Activated naive CD8-positive, alpha-beta T cell treated with anti-CD3 and anti-CD28 coated beads for 36 hours (primary cell): ENCODE results near the gene FAM98B. TPM values are rescaled to one million over a fixed set of nuclear protein-coding genes. Genes with fewer than 3 reads are reported as not detected.
A peak's percentile ranks its signal among the peaks of the same experiment; 100 is the strongest.

ENCODE experiments used
- DNase-seq: peaks from one replicate; pipeline ENCODE4 v3.0.0; 2021
- H3K27ac Mint-ChIP-seq: one replicate; pipeline ENCODE4 v1.8.0; 2022; ENCODE audit warnings: mild to moderate bottlenecking, moderate library complexity, mixed read lengths
- H3K27me3 Mint-ChIP-seq: one replicate; pipeline ENCODE4 v1.8.0; 2022; ENCODE audit warnings: mild to moderate bottlenecking, mixed read lengths
- H3K36me3 Mint-ChIP-seq: one replicate; pipeline ENCODE4 v1.8.0; 2021; ENCODE audit warnings: mild to moderate bottlenecking, mixed read lengths
- H3K4me1 Mint-ChIP-seq: one replicate; pipeline ENCODE4 v1.8.0; 2021; ENCODE audit warnings: mixed read lengths
- H3K4me3 Mint-ChIP-seq: one replicate; pipeline ENCODE4 v1.8.0; 2022; ENCODE audit warnings: mild to moderate bottlenecking, moderate library complexity, mixed read lengths
- H3K9me3 Mint-ChIP-seq: one replicate; pipeline ENCODE4 v1.8.0; 2022; ENCODE audit warnings: mixed read lengths
- total RNA-seq, 2 experiments: library from RNA; stranded (reverse); gene quantifications; one replicate each; pipeline ENCODE4 v1.2.3, GENCODE V29; 2021

Gene FAM98B
- total RNA-seq, 2 experiments from 2014 or later: 54.9 to 59.3 TPM

DNA sequence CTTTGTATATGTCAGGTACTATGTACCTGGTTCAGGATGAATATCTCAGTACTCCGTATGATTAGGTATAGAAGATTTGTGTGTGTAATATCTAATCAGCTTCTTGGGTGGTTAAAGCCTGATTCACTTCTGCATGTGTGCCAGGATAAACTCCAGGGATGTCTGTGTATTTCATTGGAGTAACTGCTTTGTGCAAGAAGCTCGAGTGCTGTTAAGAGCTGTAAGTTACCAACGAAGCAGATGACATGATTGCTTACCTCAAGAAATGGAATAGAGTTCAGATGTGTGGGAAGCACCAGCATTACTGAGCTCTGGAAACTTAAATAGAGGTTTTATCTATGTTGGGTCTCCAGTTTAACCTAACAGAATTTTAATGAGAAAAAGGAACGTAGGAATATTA lies 23.7 kb downstream of the FAM98B start:
- no peak for DNase-seq
- Mint-ChIP-seq H3K36me3 (peaks cover 22% of the 10 kb centered on the region), H3K4me1 (peaks cover 16% of the 10 kb centered on the region), H3K27me3 (no peaks in the 10 kb centered on the region), H3K27ac (no peak overlapping the region), H3K9me3 (no peaks in the 10 kb centered on the region), H3K4me3 (no peak overlapping the region)

DNA sequence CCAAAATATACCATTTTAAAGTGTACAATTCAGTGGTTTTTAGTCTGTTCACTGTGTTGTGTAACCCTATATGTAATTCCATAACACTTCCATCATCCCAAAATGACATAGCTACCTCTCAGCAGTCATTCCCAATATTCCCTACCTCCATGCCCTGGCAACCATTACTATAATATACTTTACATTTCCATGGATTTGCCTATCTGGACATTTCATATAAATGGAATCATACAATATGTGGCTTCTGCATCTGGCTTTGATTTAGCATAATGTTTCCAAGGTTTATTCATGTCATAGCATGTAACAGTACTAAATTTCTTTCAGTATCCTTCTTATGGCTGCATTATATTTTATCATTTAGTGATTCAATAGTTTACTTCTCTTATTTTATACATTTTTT lies 25.3 kb downstream of the FAM98B start:
- H3K4me1 Mint-ChIP-seq: peaks cover 15% of the 10 kb centered on the region
- H3K27me3 Mint-ChIP-seq: no peaks in the 10 kb centered on the region
- H3K27ac Mint-ChIP-seq: no peak overlapping the region
- no peak for DNase-seq
- peaks cover 21% of the 10 kb centered on the region for H3K36me3 Mint-ChIP-seq
- no peak overlapping the region for H3K4me3 Mint-ChIP-seq
- H3K9me3 Mint-ChIP-seq: no peaks in the 10 kb centered on the region

GRCh38 chr15:38479756-38480155 lies 25.8 kb downstream of the FAM98B start:
- Mint-ChIP-seq H3K27me3 (no peaks in the 10 kb centered on the region), H3K4me1 (peaks cover 14% of the 10 kb centered on the region), H3K9me3 (no peaks in the 10 kb centered on the region), H3K36me3 (peaks cover 19% of the 10 kb centered on the region), H3K4me3 (no peak overlapping the region), H3K27ac (no peak overlapping the region)
- no peak for DNase-seq

DNA sequence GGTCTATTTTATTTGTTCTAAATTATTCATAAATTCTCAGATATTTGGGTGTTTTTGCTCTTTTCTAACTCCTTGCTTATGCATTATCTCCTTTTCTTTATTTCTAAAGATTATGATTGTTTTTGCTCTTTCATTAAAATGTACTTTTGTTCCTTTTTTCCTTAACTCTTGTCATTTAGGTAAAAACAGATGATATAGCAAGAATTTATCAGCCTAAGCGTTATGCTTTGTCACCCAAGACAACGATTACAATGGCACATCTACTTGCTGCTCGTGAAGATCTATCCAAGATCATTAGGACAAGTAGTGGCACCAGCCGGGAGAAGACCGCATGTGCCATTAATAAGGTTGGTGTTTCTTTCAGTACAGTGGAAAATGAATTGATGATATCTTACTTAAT lies 27.2 kb downstream of the FAM98B start:
- no peak for DNase-seq
- H3K27me3 Mint-ChIP-seq: no peaks in the 10 kb centered on the region
- H3K36me3 Mint-ChIP-seq: peaks cover 24% of the 10 kb centered on the region
- H3K4me3 Mint-ChIP-seq: no peak overlapping the region
- no peak overlapping the region for H3K27ac Mint-ChIP-seq
- no peaks in the 10 kb centered on the region for H3K9me3 Mint-ChIP-seq
- H3K4me1 Mint-ChIP-seq: peaks cover 17% of the 10 kb centered on the region

DNA sequence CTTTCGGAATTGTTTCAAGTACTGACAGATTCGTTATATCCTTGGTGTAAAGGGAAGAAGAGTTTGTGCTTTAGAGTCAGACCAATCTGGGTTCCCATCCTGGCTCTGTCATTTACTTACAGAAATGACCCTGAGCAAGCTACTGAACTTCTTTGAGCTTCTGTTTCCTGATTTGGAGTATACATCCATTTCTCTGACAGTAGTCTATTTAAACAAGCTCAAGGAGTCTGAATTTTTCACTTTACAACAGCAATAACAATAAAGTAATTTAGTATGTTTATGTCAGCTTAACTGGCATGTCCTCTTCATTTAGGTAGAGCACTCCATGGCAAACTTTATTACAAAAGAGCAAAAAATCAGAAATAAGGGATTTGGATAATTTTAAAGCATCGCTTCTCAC lies 27.8 kb downstream of the FAM98B start:
- Mint-ChIP-seq H3K27ac (no peak overlapping the region), H3K4me1 (peaks cover 21% of the 10 kb centered on the region), H3K4me3 (no peak overlapping the region), H3K9me3 (no peaks in the 10 kb centered on the region), H3K27me3 (no peaks in the 10 kb centered on the region), H3K36me3 (peaks cover 29% of the 10 kb centered on the region)
- no peak for DNase-seq

- DNase-seq: no peak
- H3K27me3 Mint-ChIP-seq: no peaks in the 10 kb centered on the region
- H3K4me3 Mint-ChIP-seq: no peak overlapping the region
- H3K27ac Mint-ChIP-seq: peak overlapping the region; percentile 47
- peaks cover 29% of the 10 kb centered on the region for H3K4me1 Mint-ChIP-seq
- H3K9me3 Mint-ChIP-seq: peaks cover 1% of the 10 kb centered on the region
- peaks cover 36% of the 10 kb centered on the region for H3K36me3 Mint-ChIP-seq
These were observed 28.6 kb downstream of the FAM98B start for GRCh38 chr15:38482572-38482971.

GRCh38 chr15:38486936-38487335 lies 33.0 kb downstream of the FAM98B start:
- H3K4me3 Mint-ChIP-seq: peak overlapping the region; percentile 4

DNA sequence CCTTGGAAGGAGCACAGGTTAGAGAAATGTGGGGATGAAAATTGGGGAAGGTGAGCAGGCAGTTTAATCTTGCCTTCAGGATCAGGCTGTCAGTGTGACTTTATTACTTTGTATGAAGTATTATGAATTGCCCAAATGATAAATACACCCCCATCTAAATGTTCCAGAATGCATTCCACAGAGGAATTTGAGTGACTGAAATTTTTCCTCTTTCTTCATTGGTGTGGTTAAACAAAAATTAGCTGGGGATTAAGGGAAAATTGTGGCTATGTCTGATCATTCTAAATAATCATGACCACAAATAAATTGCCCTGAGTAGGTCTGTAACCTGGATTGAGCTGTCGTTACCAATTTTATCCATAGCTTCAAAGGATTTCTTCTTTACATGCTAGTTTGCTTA lies 33.5 kb downstream of the FAM98B start:
- DNase-seq: no peak
- Mint-ChIP-seq H3K27me3 (no peaks in the 10 kb centered on the region), H3K36me3 (peaks cover 45% of the 10 kb centered on the region), H3K4me3 (no peak overlapping the region), H3K4me1 (peaks cover 44% of the 10 kb centered on the region), H3K27ac (peak overlapping the region; percentile 89), H3K9me3 (peaks cover 1% of the 10 kb centered on the region)

More at GRCh38 chr15:38486936-38487335, 33.0 kb downstream of the FAM98B start:
- Mint-ChIP-seq H3K27ac (peak overlapping the region; percentile 89), H3K4me1 (peaks cover 45% of the 10 kb centered on the region), H3K36me3 (peaks cover 47% of the 10 kb centered on the region), H3K9me3 (peaks cover 1% of the 10 kb centered on the region), H3K27me3 (no peaks in the 10 kb centered on the region)
- DNase-seq: no peak

DNA sequence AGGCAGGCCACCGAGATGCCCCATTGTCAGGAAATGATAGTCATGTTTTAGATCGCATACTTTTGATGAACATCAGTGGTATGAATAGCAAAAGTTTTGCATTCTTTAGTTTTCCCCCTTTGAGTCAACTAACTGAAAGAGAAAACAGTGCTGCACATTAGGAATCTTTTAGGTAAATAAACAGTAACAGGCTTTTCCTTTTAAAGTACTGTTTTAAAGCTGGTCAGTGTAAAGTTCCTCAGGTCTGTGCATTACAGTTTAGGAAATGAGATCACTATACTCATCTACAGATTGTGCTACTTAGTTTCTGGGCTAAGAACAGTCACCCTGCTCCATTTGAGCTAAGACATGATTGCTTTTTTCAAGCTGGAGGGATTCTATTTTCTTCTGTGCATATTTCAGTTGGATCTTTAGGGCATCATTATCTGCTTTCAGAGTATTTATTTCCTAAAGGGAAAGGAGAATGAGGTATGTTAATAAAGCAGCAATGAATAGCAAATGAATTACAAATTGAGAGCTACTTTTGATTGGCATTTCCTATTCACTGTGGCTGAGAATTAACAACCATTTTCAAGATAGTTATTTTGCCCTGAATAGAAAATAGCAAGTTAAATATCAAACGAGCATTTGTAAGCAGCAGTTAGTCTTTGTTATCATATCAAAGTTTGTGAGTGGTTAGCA lies 36.5 kb downstream of the FAM98B start:
- Mint-ChIP-seq H3K36me3 (peaks cover 55% of the 10 kb centered on the region), H3K27me3 (no peaks in the 10 kb centered on the region), H3K27ac (peak overlapping the region; percentile 71), H3K4me1 (peaks cover 47% of the 10 kb centered on the region), H3K4me3 (no peak overlapping the region), H3K9me3 (peaks cover 3% of the 10 kb centered on the region)
- DNase-seq: no peak

GRCh38 chr15:38496151-38496550 lies 42.2 kb downstream of the FAM98B start:
- peaks cover 6% of the 10 kb centered on the region for H3K9me3 Mint-ChIP-seq
- H3K4me1 Mint-ChIP-seq: peaks cover 23% of the 10 kb centered on the region

DNA sequence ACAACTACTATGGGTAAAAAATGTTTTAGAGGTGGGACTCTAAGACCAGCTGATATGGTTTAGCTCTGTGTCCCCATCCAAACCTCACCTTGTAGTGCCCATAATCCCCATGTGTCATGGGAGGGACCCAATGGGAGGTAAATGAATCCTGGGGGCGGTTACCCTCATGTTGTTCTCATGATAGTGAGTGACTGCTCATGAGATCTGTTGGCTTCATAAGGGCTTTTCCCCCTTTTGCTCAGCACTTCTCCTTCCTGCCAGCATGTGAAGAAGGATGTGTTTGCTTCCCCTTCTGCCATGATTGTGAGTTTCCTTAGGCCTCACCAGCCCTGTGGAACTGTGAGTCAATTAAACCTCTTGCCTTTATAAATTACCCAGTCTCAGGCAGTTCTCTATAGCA lies 45.7 kb downstream of the FAM98B start:
- H3K36me3 Mint-ChIP-seq: peaks cover 50% of the 10 kb centered on the region
- no peak for DNase-seq
- peaks cover 10% of the 10 kb centered on the region for H3K4me1 Mint-ChIP-seq
- peak overlapping the region; percentile 22 for H3K27ac Mint-ChIP-seq
- H3K27me3 Mint-ChIP-seq: no peaks in the 10 kb centered on the region
- no peak overlapping the region for H3K4me3 Mint-ChIP-seq
- H3K9me3 Mint-ChIP-seq: peaks cover 4% of the 10 kb centered on the region

More at GRCh38 chr15:38496151-38496550, 42.2 kb downstream of the FAM98B start:
- Mint-ChIP-seq H3K36me3 (peaks cover 53% of the 10 kb centered on the region), H3K27me3 (no peaks in the 10 kb centered on the region), H3K4me3 (no peak overlapping the region), H3K27ac (peak overlapping the region; percentile 66)
- no peak for DNase-seq

DNA sequence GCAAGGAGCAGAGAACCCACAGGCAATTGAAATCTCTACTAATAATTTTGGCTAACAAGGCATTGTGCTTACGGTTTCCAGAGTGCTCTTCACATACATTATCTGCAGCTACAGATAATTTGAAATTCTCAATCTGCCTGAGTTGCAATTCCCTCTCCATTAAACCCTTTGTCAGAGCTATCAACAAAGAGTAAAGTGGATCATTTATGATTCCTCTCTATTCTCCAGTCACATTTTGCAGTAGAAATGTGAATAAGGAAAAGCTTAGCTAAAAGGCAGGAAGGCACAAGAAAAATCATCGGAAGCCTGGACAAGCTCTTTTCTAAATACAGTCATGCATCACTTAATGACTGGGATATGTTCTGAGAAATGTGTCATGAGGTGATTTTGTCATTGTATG lies 49.6 kb downstream of the FAM98B start:
- no peaks in the 10 kb centered on the region for H3K27me3 Mint-ChIP-seq
- peak overlapping the region; percentile 12 for H3K27ac Mint-ChIP-seq
- no peak overlapping the region for H3K4me3 Mint-ChIP-seq
- no peak for DNase-seq
- peaks cover 57% of the 10 kb centered on the region for H3K36me3 Mint-ChIP-seq
- peaks cover 16% of the 10 kb centered on the region for H3K4me1 Mint-ChIP-seq
- H3K9me3 Mint-ChIP-seq: peaks cover 4% of the 10 kb centered on the region

DNA sequence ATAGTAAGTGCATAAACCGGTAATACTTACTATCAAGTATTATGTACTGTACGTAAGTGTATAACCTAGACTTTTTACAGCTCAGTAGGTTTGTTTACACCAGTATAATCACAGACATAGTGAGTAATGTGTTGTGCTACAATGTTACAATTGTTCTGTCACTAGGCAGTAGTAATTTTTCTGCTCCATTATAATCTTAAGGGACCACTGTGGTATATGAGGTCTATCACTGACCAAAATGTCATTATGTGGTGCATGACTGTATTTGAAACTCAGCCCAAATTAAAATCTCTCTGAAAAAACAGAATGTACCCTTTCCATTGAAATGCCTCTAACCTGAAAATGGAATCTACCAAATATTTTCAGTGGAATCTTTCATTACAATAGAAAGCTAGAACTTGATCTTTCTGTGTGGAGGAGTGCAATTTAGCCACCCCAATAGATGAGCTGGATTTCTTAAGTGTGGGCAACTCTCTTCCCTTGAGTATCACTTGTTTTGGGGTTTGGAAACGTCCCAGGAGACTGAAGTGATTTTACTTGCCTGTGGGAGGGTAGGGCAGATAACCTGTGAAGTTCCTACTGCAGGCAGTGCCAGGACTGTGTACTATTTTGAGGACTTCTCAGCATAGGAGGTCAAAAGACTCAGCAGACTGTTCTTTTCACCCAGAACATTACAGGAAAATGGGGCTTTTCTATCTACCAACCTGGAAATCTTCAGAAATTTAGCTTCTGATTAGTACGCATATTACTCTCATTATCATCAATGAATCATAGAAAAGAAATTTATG lies 50.9 kb downstream of the FAM98B start:
- peak overlapping the region; percentile 68 for H3K27ac Mint-ChIP-seq
- peaks cover 20% of the 10 kb centered on the region for H3K4me1 Mint-ChIP-seq
- H3K4me3 Mint-ChIP-seq: no peak overlapping the region
- H3K36me3 Mint-ChIP-seq: peaks cover 47% of the 10 kb centered on the region
- H3K27me3 Mint-ChIP-seq: no peaks in the 10 kb centered on the region
- H3K9me3 Mint-ChIP-seq: peaks cover 3% of the 10 kb centered on the region
- DNase-seq: no peak

GRCh38 chr15:38506997-38507396 lies 53.1 kb downstream of the FAM98B start:
- no peak overlapping the region for H3K4me3 Mint-ChIP-seq
- no peak for DNase-seq
- peak overlapping the region; percentile 72 for H3K27ac Mint-ChIP-seq
- no peaks in the 10 kb centered on the region for H3K27me3 Mint-ChIP-seq
- H3K9me3 Mint-ChIP-seq: no peaks in the 10 kb centered on the region
- peaks cover 43% of the 10 kb centered on the region for H3K36me3 Mint-ChIP-seq
- peaks cover 28% of the 10 kb centered on the region for H3K4me1 Mint-ChIP-seq

DNA sequence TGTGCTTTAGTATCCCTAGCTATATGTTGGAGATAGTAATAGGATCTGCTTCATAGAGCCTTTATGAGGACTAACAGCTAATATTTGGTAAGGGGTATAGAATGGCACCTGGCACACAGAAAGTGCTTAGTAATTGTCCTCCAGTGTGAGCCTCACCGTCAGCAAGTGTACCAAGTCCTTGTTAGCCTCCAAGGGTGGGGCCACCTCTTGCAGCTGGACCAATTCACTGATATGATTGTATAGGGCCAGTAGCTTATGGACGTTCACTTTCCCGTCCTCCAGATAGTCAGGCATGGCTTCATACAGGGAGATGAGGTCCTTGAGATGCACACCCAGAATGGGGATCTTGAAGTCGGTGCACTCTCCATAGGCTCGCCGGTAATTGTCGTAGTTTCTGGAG lies 53.6 kb downstream of the FAM98B start:
- no peak for DNase-seq
- Mint-ChIP-seq H3K27me3 (no peaks in the 10 kb centered on the region), H3K4me1 (peaks cover 28% of the 10 kb centered on the region), H3K9me3 (no peaks in the 10 kb centered on the region), H3K27ac (peak overlapping the region; percentile 48), H3K4me3 (no peak overlapping the region), H3K36me3 (peaks cover 38% of the 10 kb centered on the region)

DNA sequence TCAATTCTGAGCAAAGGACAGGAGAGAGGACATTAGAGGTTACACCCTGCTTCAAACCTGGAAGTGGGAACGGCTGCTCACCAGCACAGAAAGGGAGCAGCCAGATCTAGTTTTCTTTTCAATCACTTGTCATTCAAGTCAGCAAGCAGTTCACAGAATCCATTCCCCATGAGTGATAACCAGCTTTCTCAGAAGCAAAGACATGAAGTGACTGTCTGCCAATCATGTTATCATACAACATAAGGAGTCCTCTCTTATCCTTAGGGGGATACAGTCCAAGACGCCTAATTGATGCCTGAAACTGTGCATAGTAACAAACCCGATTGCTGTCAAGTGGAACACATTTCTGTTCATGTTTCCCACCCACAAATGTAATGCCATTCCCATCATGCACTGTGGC lies 54.7 kb downstream of the FAM98B start:
- Mint-ChIP-seq H3K4me1 (peaks cover 29% of the 10 kb centered on the region), H3K27me3 (no peaks in the 10 kb centered on the region), H3K9me3 (no peaks in the 10 kb centered on the region), H3K27ac (peak overlapping the region; percentile 72), H3K4me3 (no peak overlapping the region), H3K36me3 (peaks cover 33% of the 10 kb centered on the region)
- DNase-seq: no peak
